ENCODE data around the gene IMPG2. TPM values are rescaled to one million over a fixed set of nuclear protein-coding genes. Genes with fewer than 3 reads are reported as not detected.

The IMPG2 gene
- total RNA-seq, 1 experiment from 2014 or later = 0.04 TPM

GRCh38 chr3:101273156-101273555, 47.2 kb downstream of the IMPG2 start:
- Mint-ChIP-seq H3K27me3 (ENCODE audit: low read depth) (peaks cover 95% of the 10 kb centered on the region), H3K9me3 (no peaks in the 10 kb centered on the region), H3K4me3 (no peak overlapping the region), H3K27ac (no peak overlapping the region), H3K36me3 (no peaks in the 10 kb centered on the region), H3K4me1 (peaks cover 9% of the 10 kb centered on the region)
- CTCF ChIA-PET = no interaction called here
- TF ChIP-seq MYBL2 (CRISPR knock-in tag; IDR thresholded peaks at IDR 0.05) (no peak), ZNF423 (CRISPR knock-in tag; IDR thresholded peaks at IDR 0.05) (no peak), ZNF263 (CRISPR knock-in tag; IDR thresholded peaks at IDR 0.05; ENCODE audit: low read depth) (no peak), KAT7 (CRISPR knock-in tag; IDR thresholded peaks at IDR 0.05; ENCODE audit: borderline replicate concordance) (no peak), ATF1 (CRISPR knock-in tag; IDR thresholded peaks at IDR 0.05) (no peak), ZNF232 (CRISPR knock-in tag; IDR thresholded peaks at IDR 0.05) (no peak), ZNF512 (CRISPR knock-in tag; IDR thresholded peaks at IDR 0.05; ENCODE audit: borderline replicate concordance) (no peak), PRRX2 (CRISPR knock-in tag; IDR thresholded peaks at IDR 0.05) (no peak), ETV6 (CRISPR knock-in tag; IDR thresholded peaks at IDR 0.05) (no peak), E2F5 (CRISPR knock-in tag; IDR thresholded peaks at IDR 0.05) (no peak), ZNF219 (CRISPR knock-in tag; IDR thresholded peaks at IDR 0.05; ENCODE audit: borderline replicate concordance) (no peak), SMAD4 (CRISPR knock-in tag; IDR thresholded peaks at IDR 0.05) (no peak), IRF1 (CRISPR knock-in tag; IDR thresholded peaks at IDR 0.05) (no peak), MXD4 (CRISPR knock-in tag; IDR thresholded peaks at IDR 0.05; ENCODE audit: borderline replicate concordance) (no peak), ZNF396 (CRISPR knock-in tag; IDR thresholded peaks at IDR 0.05; ENCODE audit: borderline replicate concordance) (no peak), ESRRA (CRISPR knock-in tag; IDR thresholded peaks at IDR 0.05; ENCODE audit: borderline replicate concordance) (no peak)
- DNase-seq (ENCODE audit: low spot score) = no peak
- no peak for ATAC-seq
- POLR2A ChIA-PET = no interaction called here

- ATAC-seq (peak; percentile 95), DNase-seq (ENCODE audit: low spot score) (peak; percentile 20)
- Mint-ChIP-seq H3K27ac (no peak overlapping the region), H3K4me1 (peaks cover 9% of the 10 kb centered on the region), H3K4me3 (no peak overlapping the region), H3K36me3 (no peaks in the 10 kb centered on the region), H3K27me3 (ENCODE audit: low read depth) (peaks cover 92% of the 10 kb centered on the region), H3K9me3 (no peaks in the 10 kb centered on the region)
- POLR2A ChIA-PET = no interaction called here
- TF ChIP-seq ZNF416 (CRISPR knock-in tag; IDR thresholded peaks at IDR 0.05) (no peak), NR1H2 (CRISPR knock-in tag; IDR thresholded peaks at IDR 0.05) (no peak), ZMAT4 (CRISPR knock-in tag; IDR thresholded peaks at IDR 0.05) (no peak)
- CTCF ChIA-PET = no interaction called here
These were observed 48.6 kb downstream of the IMPG2 start for GRCh38 chr3:101271728-101272127.

- Mint-ChIP-seq H3K27me3 (ENCODE audit: low read depth) (peaks cover 92% of the 10 kb centered on the region), H3K36me3 (no peaks in the 10 kb centered on the region), H3K4me1 (peaks cover 9% of the 10 kb centered on the region), H3K9me3 (peaks cover 4% of the 10 kb centered on the region; the same call in 1 of the 2 replicates), H3K27ac (no peak overlapping the region), H3K4me3 (no peak overlapping the region)
- TF ChIP-seq HMGA2 (CRISPR knock-in tag; IDR thresholded peaks at IDR 0.05) (no peak), STAT6 (CRISPR knock-in tag; conservative IDR thresholded peaks at IDR 0.05; ENCODE audit: low read depth) (no peak), USF2 (CRISPR knock-in tag; IDR thresholded peaks at IDR 0.05) (no peak)
- no peak for ATAC-seq
- ChIA-PET CTCF (no interaction called here), POLR2A (no interaction called here)
- no peak for DNase-seq (ENCODE audit: low spot score)
These were observed 50.2 kb downstream of the IMPG2 start for GRCh38 chr3:101270149-101270548.
